Measurements from ENCODE around the gene KCNT2. TPM values are rescaled to one million over a fixed set of nuclear protein-coding genes. Genes with fewer than 3 reads are reported as not detected.

The KCNT2 gene
- total RNA-seq, 3 donors from 2014 or later: 2.6 to 3.7 (median 3.0) TPM

DNA sequence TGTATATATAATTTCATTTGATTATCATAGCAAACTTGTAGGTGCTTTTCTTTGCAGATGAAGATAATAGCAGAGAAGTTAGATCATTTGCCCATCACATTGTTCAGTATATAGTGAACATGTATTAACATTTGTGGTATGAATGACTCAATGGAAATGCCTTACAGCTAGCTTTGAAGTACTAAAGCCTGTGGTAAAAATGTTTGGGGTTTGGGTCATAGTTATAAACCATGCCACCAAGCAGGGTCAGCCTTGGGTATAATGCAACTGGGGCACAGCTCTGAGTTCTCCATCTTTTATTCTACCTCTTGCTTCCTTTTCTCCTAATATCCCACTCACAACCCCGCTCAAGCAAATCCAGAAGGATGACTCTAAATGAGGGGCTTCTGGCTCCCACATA lies 141.6 kb downstream of the KCNT2 start:
- H3K36me3 ChIP-seq: no peaks in the 10 kb centered on the region
- TF ChIP-seq POLR2AphosphoS5 (IDR thresholded peaks at IDR 0.05): no peak
- H3K27me3 ChIP-seq: no peaks in the 10 kb centered on the region

GRCh38 chr1:196466166-196466565 lies 142.1 kb downstream of the KCNT2 start:
- DNase-seq (ENCODE audit: low spot score in 2 of 2): no peak
- Histone ChIP-seq H3K4me3 (no peak overlapping the region), H3K4me1 (no peaks in the 10 kb centered on the region), H3K27ac (no peak overlapping the region), H3K36me3 (no peaks in the 10 kb centered on the region), H3K27me3 (no peaks in the 10 kb centered on the region), H3K9me3 (no peaks in the 10 kb centered on the region)
- intact Hi-C loops (cut with DNase I; ENCODE audit: low total_unique reads): no loop called here
- TF ChIP-seq POLR2AphosphoS5 (IDR thresholded peaks at IDR 0.05) (no peak), CTCF (IDR thresholded peaks at IDR 0.05) (no peak), POLR2A (IDR thresholded peaks at IDR 0.05) (no peak)

More for the DNA sequence above, 141.6 kb downstream of the KCNT2 start:
- intact Hi-C loops (cut with DNase I; ENCODE audit: low total_unique reads): no loop called here
- Histone ChIP-seq H3K27ac (no peak overlapping the region), H3K4me1 (no peaks in the 10 kb centered on the region), H3K9me3 (no peaks in the 10 kb centered on the region), H3K4me3 (no peak overlapping the region)
- no peak for DNase-seq (ENCODE audit: low spot score in 2 of 2)

- H3K27me3 ChIP-seq: no peaks in the 10 kb centered on the region
- no peaks in the 10 kb centered on the region for H3K9me3 ChIP-seq
- DNase-seq (ENCODE audit: low spot score in 2 of 2): no peak
- H3K4me3 ChIP-seq: no peak overlapping the region
- intact Hi-C loops (cut with DNase I; ENCODE audit: low total_unique reads): no loop called here
- TF ChIP-seq POLR2A (IDR thresholded peaks at IDR 0.05) (no peak), CTCF (IDR thresholded peaks at IDR 0.05) (no peak), POLR2AphosphoS5 (IDR thresholded peaks at IDR 0.05) (no peak)
- no peaks in the 10 kb centered on the region for H3K36me3 ChIP-seq
- no peaks in the 10 kb centered on the region for H3K4me1 ChIP-seq
- no peak overlapping the region for H3K27ac ChIP-seq
These were observed 143.7 kb downstream of the KCNT2 start for GRCh38 chr1:196464480-196464941.

DNA sequence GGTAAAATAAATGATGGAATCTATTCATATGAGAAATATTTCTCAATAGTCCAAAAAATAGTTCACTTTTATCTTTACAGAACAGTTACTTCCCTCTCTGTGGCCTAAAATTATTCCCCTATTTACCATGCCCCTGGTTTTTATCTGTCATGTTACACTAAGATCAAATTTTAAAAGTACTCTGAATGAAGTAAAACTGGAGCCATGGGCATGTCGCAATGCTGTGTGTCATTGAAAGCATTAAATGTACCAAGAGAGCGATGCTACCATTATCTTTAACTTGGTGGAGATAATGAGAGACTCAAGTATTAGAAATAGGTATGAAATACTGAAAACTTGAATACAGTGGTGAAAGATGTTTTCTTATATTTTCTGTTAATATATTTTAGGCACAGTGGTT lies 146.2 kb downstream of the KCNT2 start:
- DNase-seq (ENCODE audit: low spot score in 2 of 2): no peak
- H3K27me3 ChIP-seq: no peaks in the 10 kb centered on the region
- intact Hi-C loops (cut with DNase I; ENCODE audit: low total_unique reads): no loop called here
- TF ChIP-seq POLR2A (IDR thresholded peaks at IDR 0.05): no peak
- H3K36me3 ChIP-seq: no peaks in the 10 kb centered on the region
- H3K4me3 ChIP-seq: no peak overlapping the region
- no peak overlapping the region for H3K27ac ChIP-seq
- H3K4me1 ChIP-seq: no peaks in the 10 kb centered on the region
- no peaks in the 10 kb centered on the region for H3K9me3 ChIP-seq

DNA sequence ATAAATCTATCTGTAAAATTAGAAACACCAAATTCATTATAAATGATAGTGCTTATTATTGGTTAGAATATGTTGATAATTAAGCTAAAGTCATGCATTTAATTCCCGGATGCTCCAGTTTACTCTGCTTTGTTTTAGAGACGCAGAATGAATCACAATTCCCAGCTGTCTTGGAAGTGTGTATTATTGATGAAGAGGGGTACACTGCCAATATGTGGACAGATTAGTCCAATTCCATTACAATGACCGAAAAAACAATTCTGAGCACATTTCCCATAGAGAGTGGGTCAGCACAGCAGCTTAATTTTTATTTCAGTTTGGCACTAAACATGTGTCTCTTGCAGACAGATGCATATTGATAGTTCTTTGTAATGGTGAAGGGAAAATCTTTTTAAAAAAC lies 146.7 kb downstream of the KCNT2 start:
- TF ChIP-seq POLR2AphosphoS5 (IDR thresholded peaks at IDR 0.05) (no peak), POLR2A (IDR thresholded peaks at IDR 0.05) (no peak), CTCF (IDR thresholded peaks at IDR 0.05) (no peak)
- Histone ChIP-seq H3K4me1 (no peaks in the 10 kb centered on the region), H3K4me3 (no peak overlapping the region), H3K9me3 (no peaks in the 10 kb centered on the region), H3K27me3 (no peaks in the 10 kb centered on the region), H3K27ac (no peak overlapping the region), H3K36me3 (no peaks in the 10 kb centered on the region)
- DNase-seq (ENCODE audit: low spot score in 2 of 2): no peak
- intact Hi-C loops (cut with DNase I; ENCODE audit: low total_unique reads): no loop called here

DNA sequence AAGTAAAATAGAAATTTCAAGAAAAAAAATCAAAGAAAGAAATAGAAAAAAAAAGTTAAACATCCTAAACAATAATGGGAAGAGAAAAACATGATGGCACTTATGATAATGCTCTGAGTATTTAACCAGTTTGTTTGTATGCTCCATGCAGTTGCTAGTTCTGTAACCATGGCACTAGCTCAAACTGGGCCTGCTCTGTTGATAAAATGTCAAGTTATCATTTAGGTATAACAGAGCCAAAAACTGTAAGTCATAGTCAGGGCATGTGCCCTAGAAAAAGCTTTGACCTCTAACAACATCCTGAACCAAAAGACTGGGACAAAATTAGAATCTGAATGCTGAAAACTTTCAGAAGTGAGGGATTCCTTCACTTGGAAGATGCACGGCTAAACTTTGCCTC lies 148.9 kb downstream of the KCNT2 start:
- no peaks in the 10 kb centered on the region for H3K9me3 ChIP-seq
- no peak overlapping the region for H3K27ac ChIP-seq
- intact Hi-C loops (cut with DNase I; ENCODE audit: low total_unique reads): no loop called here

More for the DNA sequence above, 148.9 kb downstream of the KCNT2 start:
- Histone ChIP-seq H3K36me3 (no peaks in the 10 kb centered on the region), H3K4me1 (no peaks in the 10 kb centered on the region), H3K4me3 (no peak overlapping the region), H3K27me3 (no peaks in the 10 kb centered on the region)
- TF ChIP-seq POLR2A (IDR thresholded peaks at IDR 0.05) (no peak), CTCF (IDR thresholded peaks at IDR 0.05) (no peak), POLR2AphosphoS5 (IDR thresholded peaks at IDR 0.05) (no peak)
- no peak for DNase-seq (ENCODE audit: low spot score in 2 of 2)
